Nucleus accumbens (tissue), 56 donors: ENCODE data around the gene TMEM231.

ENCODE experiments used
- DNase-seq, 56 donors: peaks; one replicate each; lab custom pipeline; 2025; lab: John Stamatoyannopoulos, UW

The TMEM231 gene

DNA sequence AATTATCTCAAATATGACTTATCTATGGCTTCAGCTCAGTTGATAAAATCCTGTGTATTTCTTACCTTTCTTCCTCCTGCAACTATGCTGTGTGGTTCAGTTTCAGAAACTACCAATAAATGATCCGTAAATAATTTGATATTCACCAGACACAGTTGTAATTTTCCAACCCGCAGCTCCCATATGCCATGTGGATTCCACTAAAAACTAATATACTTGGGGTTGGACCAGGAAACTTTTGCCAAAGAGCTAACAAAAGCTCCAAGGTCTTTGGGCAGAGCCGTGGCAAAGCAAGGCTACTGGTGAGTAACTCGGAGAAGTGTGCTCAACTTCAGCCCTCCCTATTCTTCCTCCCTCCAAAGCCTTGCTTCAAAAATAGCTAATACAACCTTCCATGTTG lies 58.5 kb downstream of the TMEM231 start:
- DNase-seq = peak in 1 of 56 donors; percentile 7

DNA sequence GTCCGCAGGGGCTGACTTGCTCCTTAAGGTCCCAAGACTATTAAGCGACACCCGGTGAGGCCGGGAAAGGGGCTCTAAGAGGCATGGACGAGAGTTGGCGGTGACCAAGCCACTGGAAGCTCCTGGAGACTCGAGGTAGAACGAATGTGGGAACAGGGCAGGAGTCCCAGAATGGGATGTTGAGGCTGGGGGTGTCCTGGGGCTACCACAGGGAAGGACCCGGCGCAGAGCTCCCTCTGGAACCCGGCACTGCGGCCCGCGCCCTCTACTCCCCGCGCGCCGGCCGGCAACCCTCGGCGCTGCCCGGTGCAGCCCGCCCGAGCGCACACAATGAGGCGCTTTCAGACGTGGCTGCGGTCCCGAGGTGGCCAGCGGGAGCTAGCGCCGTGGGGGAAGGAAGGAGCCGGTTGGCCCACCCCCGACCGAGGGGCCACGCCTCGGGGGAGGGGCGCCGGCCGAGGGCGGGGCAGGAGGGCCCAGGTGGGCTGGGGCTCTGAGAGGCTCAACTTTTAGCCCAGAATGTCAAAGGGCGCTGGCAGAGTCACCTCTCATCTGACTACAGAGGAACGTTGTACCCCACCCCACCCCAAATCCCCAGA lies 60.9 kb downstream of the TMEM231 start, which contains the start of gene CHST6:
CHST6 (minus strand) TSS at position 366 of the 599 bp plus-strand sequence. CDS start 15,613 bp downstream, outside the sequence.
- DNase-seq = peak in 50 of 56 donors; percentile 12 to 89 (median 63)

DNA sequence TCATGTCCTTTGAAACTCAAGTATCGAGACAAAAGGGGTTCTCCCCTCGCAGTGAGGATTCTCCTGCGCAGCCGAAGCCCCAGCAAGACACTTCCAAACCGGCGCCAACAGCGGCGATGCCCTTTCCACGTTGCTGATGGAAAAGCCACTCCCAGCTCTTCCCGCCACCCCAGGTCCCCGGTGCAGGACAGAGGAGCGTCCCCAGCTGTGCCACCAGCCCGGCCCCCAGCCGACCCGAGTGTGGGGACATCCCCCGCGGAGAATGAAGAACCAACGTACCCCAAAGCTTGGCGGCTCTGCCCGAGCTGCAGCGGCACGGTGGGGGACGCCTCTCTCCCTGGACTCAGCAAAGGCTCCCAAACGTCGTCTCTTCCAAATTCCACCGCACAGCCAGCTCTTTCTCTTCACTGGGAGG lies 61.4 kb downstream of the TMEM231 start:
- DNase-seq = peak in 23 of 56 donors; percentile 4 to 68 (median 41)

DNA sequence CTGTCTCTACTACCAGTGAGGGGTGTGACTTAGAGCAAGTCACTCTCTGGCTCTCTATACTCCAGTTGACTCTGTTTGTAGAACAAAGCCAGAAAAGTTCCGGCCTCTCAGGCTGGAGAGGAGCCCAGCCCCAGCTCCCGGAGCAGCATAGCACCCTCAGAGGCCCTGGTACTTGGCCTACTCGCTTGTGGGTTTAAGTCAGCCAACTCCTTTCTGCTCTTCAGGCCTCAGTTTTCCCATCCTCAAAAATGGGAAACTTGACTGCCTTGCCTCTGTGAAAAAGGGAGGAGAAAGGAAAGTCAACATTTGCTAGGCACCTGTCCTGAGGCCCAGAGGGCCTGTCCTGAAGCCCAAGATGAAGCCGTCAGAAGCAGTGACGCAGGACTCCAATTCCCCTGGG lies 61.9 kb downstream of the TMEM231 start:
- peak in 9 of 56 donors; percentile 6 to 37 (median 24) for DNase-seq

DNA sequence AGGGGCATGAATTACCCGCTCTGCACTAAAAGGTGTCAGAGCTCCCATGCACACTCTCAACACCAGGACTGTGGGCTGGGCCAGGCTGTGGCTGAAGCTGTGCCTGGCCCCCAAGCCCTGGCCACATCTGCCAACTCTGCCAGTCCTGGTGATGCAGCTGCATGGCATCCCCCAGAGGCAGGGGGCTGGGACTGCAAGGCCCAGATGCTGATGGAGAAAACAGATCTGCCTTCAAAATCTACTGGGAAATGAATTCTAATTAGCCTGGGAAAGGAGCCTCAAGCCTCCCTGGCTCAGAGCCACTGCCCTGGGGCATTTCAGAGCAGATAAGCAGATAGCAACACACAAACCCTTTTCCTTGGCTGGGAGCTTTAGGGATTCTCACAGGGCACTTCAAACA lies 64.2 kb downstream of the TMEM231 start:
- peak in 52 of 56 donors; percentile 15 to 87 (median 64) for DNase-seq

DNA sequence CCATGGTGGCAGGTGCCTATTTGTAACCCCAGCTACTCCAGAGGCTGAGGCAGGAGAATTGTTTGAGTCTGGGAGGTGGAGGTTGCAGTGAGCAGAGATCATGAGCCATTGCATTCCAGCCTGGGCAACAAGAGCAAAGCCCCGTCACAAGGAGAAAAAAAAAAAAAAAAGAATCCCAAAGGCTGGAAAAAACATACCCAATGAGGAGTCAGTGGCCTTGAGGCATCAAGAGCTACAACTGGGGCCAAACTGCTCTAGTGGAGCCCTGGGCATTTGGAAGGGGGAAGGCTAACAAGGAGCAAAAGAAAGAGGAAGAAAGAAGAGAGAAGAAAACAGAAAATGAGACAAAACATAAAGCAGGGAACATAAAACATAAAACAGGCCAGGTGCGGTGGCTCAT lies 67.7 kb downstream of the TMEM231 start:
- no peak for DNase-seq
